Naive thymus-derived CD8-positive, alpha-beta T cell (primary cell): Measurements from ENCODE around the gene DGKH. TPM values are rescaled to one million over a fixed set of nuclear protein-coding genes. Genes with fewer than 3 reads are reported as not detected.
A peak's percentile ranks its signal among the peaks of the same experiment; 100 is the strongest.

Experiments used
- ATAC-seq, 2 donors: fragments of 150-1000 bp; cut with Tn5 transposase in 1 of 2; sonication (Bioruptor Pico), chemical (Tn5 transposase) in 1 of 2; 1 replicate in 1 of 2; 2 replicates in 1 of 2; pipeline ENCODE4 v1.10.0; 2021; ENCODE audit warnings: mild to moderate bottlenecking in 2 of 2, moderate library complexity in 2 of 2
- POLR2A ChIA-PET: fragments of 350-600 bp; sonication (Branson Sonifier 250); formaldehyde crosslinking; loops from one replicate; lab custom pipeline; 2021; ENCODE audit warnings: antibody characterized with exemption; lab: Charles Lee
- DNase-seq, 10 donors: peaks; one replicate each; pipeline versions ENCODE4 v3.0.0 to v3.0.0-alpha.2; 2020 to 2022
- H3K27ac Mint-ChIP-seq, 10 donors: one replicate each; pipeline ENCODE4 v1.8.0; 2020 to 2022; ENCODE audit warnings: mild to moderate bottlenecking in 10 of 10, mixed read lengths in 10 of 10, moderate library complexity in 4 of 10, inconsistent platforms in 1 of 10
- H3K27me3 Mint-ChIP-seq, 5 donors: one replicate each; pipeline ENCODE4 v1.8.0; 2021 to 2022; ENCODE audit warnings: mixed read lengths in 5 of 5
- H3K36me3 Mint-ChIP-seq, 3 donors: one replicate each; pipeline ENCODE4 v1.8.0; 2020 to 2022; ENCODE audit warnings: mixed read lengths in 3 of 3, mild to moderate bottlenecking in 2 of 3, inconsistent platforms in 1 of 3
- H3K4me1 Mint-ChIP-seq, 4 donors: one replicate each; pipeline ENCODE4 v1.8.0; 2021 to 2022; ENCODE audit warnings: mixed read lengths in 4 of 4
- H3K4me3 Mint-ChIP-seq, 10 donors: one replicate each; pipeline ENCODE4 v1.8.0; 2020 to 2022; ENCODE audit warnings: mild to moderate bottlenecking in 10 of 10, mixed read lengths in 10 of 10, moderate library complexity in 6 of 10, inconsistent platforms in 1 of 10
- H3K9me3 Mint-ChIP-seq, 9 donors: one replicate each; pipeline ENCODE4 v1.8.0; 2020 to 2022; ENCODE audit warnings: mixed read lengths in 9 of 9, mild to moderate bottlenecking in 3 of 9, inconsistent platforms in 1 of 9, moderate library complexity in 1 of 9
- polyA plus RNA-seq, 3 donors: library from polyadenylated mRNA; unstranded; fragments of 300-500 nt; fragmentation: Illumina TruSeq; gene quantifications; one replicate each; pipeline ENCODE4 v1.2.3, GENCODE V29; 2021
- total RNA-seq, 8 experiments: library from RNA in 2 of 8; stranded (reverse) in 2 of 8; gene quantifications; one replicate each; pipeline ENCODE4 v1.2.3 and lab custom pipeline; 2021 to 2026

DGKH gene
- total RNA-seq (1 to 10 TPM; 4.2 to 5.2 TPM), polyA plus RNA-seq (1 to 10 TPM; 1.3 to 1.5 (median 1.3) TPM), total RNA-seq (lab: John Stamatoyannopoulos, UW) (16.1 to 82.6 (median 26.9) reads per million in 6 experiments)

DNA sequence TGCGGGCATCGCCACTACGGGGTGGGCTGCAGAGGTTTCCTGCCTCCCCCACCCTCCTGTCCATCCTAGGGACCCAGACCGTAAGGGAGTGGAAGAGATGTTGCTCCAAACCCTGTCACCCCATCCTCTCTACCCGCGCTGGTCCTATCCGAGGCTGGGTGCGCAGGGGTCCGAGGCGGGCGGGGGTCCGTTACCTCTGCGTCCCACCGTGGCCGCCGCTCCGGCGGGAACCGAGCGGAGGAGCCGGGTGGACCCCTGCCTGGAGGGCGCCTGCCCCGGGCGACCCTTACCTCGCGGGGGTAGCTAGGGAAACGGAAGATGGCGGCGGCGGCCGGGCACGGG lies at the start of gene DGKH:
Gene DGKH (plus strand): TSS at position 307 of the 342 bp plus-strand sequence. CDS start 126 bp downstream, outside the sequence.
- POLR2A ChIA-PET: interaction anchor here (0.8 to 1.0 kb wide), 3 partner anchors 8 to 87 kb away, joined by 3 read pairs; partner anchors contain the start of gene VWA8
- Mint-ChIP-seq H3K4me3 (peak within 1 kb of the TSS; percentile 85 to 94 (median 90)), H3K36me3 (no peaks in the 10 kb centered on the region), H3K27me3 (peaks cover 0 to 14% (median 0%) of the 10 kb centered on the region in 5 donors), H3K27ac (peak within 1 kb of the TSS; percentile 45 to 90 (median 80)), H3K9me3 (no peaks in the 10 kb centered on the region), H3K4me1 (peaks cover 4 to 23% (median 16%) of the 10 kb centered on the region in 4 donors)
- ATAC-seq: peak; percentile 35 to 48
- DNase-seq: peak in 1 of 10 donors; percentile 22

DNA sequence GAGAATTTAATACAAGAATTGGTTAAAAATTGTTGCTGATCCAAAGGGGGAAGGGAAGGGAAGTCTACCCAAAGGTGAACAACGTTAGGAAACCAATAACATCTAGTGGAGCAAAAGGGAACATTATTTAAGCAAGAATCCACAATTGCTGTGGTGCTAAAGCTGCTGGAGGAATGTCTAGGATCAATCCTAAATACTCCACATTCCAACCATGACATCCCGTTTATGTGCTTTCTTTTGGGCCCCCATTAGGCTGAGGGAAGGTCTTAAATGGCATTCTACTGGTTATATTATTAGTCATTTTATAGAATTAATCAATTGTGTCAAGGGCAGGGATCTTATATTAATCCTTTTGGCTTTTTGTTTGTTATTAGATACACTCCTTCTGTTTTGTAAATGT lies 47.6 kb upstream of the DGKH start:
- Mint-ChIP-seq H3K9me3 (no peaks in the 10 kb centered on the region), H3K27ac (no peak overlapping the region), H3K4me3 (no peak overlapping the region), H3K27me3 (peaks cover 0 to 2% (median 2%) of the 10 kb centered on the region in 5 donors), H3K36me3 (no peaks in the 10 kb centered on the region), H3K4me1 (no peaks in the 10 kb centered on the region)
- DNase-seq (no peak), ATAC-seq (no peak)
- POLR2A ChIA-PET: no interaction called here

DNA sequence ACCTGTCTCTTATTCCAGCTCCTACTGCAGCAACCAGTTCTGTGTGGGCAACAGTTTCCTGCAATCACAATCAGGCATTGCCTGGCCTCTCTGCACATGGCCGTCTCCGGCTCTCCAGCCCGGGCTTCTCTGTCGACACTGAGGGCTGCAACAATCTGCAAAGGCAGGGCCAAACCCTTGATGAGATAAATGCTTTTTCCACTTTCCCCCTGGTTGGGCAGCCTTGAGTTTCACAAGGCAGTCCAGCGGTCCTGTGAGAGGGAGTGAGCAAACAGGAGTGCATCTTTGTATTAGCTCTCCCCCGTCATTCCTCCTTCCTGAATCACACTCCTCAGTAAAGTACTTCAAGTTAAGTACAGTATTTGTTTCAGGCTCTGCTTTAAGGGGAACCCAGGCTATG lies 46.9 kb upstream of the DGKH start:
- DNase-seq (no peak), ATAC-seq (no peak)
- no peaks in the 10 kb centered on the region for H3K36me3 Mint-ChIP-seq
- no peak overlapping the region for H3K4me3 Mint-ChIP-seq
- H3K27me3 Mint-ChIP-seq: peaks cover 0 to 2% (median 2%) of the 10 kb centered on the region in 5 donors
- POLR2A ChIA-PET: no interaction called here
- H3K27ac Mint-ChIP-seq: no peak overlapping the region
- no peaks in the 10 kb centered on the region for H3K4me1 Mint-ChIP-seq
- no peaks in the 10 kb centered on the region for H3K9me3 Mint-ChIP-seq

DNA sequence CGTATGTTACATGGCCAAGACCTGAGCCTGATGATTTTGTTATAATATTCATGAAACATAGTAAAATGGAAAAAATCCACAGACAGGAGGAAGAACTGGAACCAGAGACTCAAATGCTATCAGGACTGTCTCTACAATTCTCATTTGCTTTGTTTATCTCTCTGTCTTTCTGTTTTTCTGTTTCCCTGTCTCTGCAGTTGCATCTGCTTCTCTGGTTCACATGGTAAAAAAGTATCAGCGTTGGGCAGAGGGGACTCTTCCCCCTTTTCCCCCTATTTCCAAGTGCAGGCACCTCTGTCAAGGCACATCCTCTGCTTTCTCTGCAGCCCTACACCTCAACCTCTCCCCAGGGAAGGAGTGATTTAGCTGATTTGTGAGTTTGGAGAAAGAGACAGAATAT lies 46.4 kb upstream of the DGKH start:
- no peak for ATAC-seq

GRCh38 chr13:42007844-42008243 lies 40.6 kb upstream of the DGKH start:
- POLR2A ChIA-PET: no interaction called here
- H3K36me3 Mint-ChIP-seq: no peaks in the 10 kb centered on the region
- no peak for ATAC-seq

More for the DNA sequence above, 46.4 kb upstream of the DGKH start:
- Mint-ChIP-seq H3K9me3 (no peaks in the 10 kb centered on the region), H3K27me3 (peaks cover 0 to 2% (median 2%) of the 10 kb centered on the region in 5 donors), H3K27ac (no peak overlapping the region), H3K36me3 (no peaks in the 10 kb centered on the region), H3K4me1 (no peaks in the 10 kb centered on the region), H3K4me3 (no peak overlapping the region)
- POLR2A ChIA-PET: no interaction called here
- no peak for DNase-seq

GRCh38 chr13:42009057-42009456 lies 39.4 kb upstream of the DGKH start:
- Mint-ChIP-seq H3K9me3 (no peaks in the 10 kb centered on the region), H3K4me1 (no peaks in the 10 kb centered on the region), H3K4me3 (no peak overlapping the region), H3K27ac (no peak overlapping the region), H3K36me3 (no peaks in the 10 kb centered on the region), H3K27me3 (no peaks in the 10 kb centered on the region)
- POLR2A ChIA-PET: no interaction called here
- DNase-seq (no peak), ATAC-seq (no peak)

More at GRCh38 chr13:42007844-42008243, 40.6 kb upstream of the DGKH start:
- no peak overlapping the region for H3K27ac Mint-ChIP-seq
- no peaks in the 10 kb centered on the region for H3K27me3 Mint-ChIP-seq
- no peak for DNase-seq
- no peaks in the 10 kb centered on the region for H3K4me1 Mint-ChIP-seq
- H3K4me3 Mint-ChIP-seq: no peak overlapping the region
- no peaks in the 10 kb centered on the region for H3K9me3 Mint-ChIP-seq

DNA sequence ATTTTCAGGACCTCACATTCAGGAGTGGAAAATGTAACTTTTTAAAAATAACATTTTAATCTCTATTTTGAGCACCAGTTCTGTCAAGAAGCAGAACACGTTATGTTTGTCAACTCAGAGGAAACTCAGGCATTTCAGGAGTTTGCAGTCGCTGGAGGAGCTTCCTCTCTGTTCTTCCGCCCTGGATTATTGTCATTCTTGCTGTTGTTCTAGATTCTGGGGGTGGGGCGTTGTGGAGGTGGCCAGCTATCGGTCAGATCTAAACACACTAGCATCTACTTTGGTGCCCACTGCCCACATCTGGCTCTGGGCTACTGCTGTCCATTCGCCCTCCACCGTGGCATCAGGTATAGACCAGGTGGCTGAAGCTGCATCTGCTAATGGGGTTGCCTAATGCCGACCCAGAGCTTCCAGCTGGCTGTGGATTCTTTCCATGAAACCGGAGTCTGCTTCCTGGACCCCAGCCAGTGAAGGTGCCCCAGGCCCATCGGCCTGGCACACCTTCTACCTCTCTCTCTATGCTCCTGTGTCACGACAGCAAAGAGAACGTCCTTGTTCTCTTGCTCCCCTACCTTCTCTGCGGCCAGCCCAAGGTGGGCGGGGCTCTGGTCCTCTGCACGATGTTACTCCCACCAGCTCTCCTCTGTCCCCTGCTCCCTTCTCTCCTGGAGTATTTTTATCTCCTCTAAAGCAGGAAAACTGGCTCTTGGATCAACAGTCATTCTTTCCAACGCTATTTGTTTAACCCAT lies 36.7 kb upstream of the DGKH start:
- no peak for ATAC-seq
- no peak overlapping the region for H3K4me3 Mint-ChIP-seq

DNA sequence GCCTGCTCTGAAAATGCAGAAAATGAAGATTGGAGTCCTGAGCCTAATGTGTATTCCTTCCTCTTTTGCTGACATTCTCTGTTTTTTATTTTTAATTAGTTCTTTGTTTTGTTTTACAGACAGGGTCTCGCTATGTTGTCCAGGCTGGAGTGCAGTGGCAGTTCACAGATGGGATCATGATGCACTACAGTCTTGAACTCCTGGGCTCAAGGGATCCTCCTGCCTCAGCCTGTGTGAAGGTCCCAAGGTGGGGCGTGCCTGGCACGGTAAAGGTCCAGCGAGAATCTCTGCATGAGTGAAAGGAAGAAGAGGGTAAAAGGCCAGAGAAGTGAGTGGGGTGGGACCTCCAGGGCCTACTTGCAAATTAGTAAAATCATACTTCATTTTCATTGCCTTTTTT lies 34.3 kb upstream of the DGKH start:
- H3K4me1 Mint-ChIP-seq: no peaks in the 10 kb centered on the region
- H3K27me3 Mint-ChIP-seq: peaks cover 3 to 22% (median 5%) of the 10 kb centered on the region in 5 donors

More for the DNA sequence above, 36.7 kb upstream of the DGKH start:
- no peaks in the 10 kb centered on the region for H3K4me1 Mint-ChIP-seq
- H3K9me3 Mint-ChIP-seq: no peaks in the 10 kb centered on the region
- no peaks in the 10 kb centered on the region for H3K36me3 Mint-ChIP-seq
- DNase-seq: no peak
- POLR2A ChIA-PET: no interaction called here
- peak overlapping the region in 1 of 10 donors; percentile 78 for H3K27ac Mint-ChIP-seq
- peaks cover 0 to 13% (median 4%) of the 10 kb centered on the region in 5 donors for H3K27me3 Mint-ChIP-seq

GRCh38 chr13:42017264-42017663 lies 31.2 kb upstream of the DGKH start:
- Mint-ChIP-seq H3K27ac (no peak overlapping the region), H3K27me3 (peaks cover 3 to 22% (median 5%) of the 10 kb centered on the region in 5 donors), H3K9me3 (no peaks in the 10 kb centered on the region), H3K36me3 (peaks cover 0 to 3% (median 0%) of the 10 kb centered on the region in 3 donors), H3K4me1 (no peaks in the 10 kb centered on the region), H3K4me3 (no peak overlapping the region)
- ATAC-seq: no peak
- DNase-seq: no peak
- POLR2A ChIA-PET: no interaction called here

More for the DNA sequence above, 34.3 kb upstream of the DGKH start:
- POLR2A ChIA-PET: no interaction called here
- Mint-ChIP-seq H3K36me3 (no peaks in the 10 kb centered on the region), H3K4me3 (no peak overlapping the region), H3K27ac (no peak overlapping the region), H3K9me3 (no peaks in the 10 kb centered on the region)
- no peak for DNase-seq
- ATAC-seq: no peak

DNA sequence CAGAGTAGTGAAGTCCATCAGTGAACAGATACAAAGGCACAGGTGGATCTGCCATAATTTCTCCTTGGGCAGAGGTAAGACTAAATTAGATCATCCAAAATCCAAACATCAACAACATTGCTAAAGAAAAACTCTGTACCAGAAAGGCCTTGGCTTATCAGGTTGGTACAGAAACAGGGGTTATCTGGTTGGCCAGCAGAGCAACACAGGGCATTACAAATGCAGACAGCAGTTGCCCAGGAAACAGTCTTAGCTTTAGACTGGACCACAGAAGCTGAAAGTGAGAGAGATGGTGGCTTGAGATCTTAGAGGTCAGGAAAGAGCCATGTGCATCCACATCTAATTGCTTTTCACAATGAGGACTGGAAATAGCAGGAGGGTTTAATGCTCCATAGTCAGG lies 26.6 kb upstream of the DGKH start:
- Mint-ChIP-seq H3K27me3 (peaks cover 0 to 8% (median 4%) of the 10 kb centered on the region in 5 donors), H3K36me3 (peaks cover 0 to 3% (median 0%) of the 10 kb centered on the region in 3 donors), H3K9me3 (no peaks in the 10 kb centered on the region), H3K4me3 (no peak overlapping the region), H3K27ac (no peak overlapping the region), H3K4me1 (no peaks in the 10 kb centered on the region)
- DNase-seq (no peak), ATAC-seq (no peak)
- POLR2A ChIA-PET: no interaction called here

- H3K36me3 Mint-ChIP-seq: peaks cover 0 to 3% (median 0%) of the 10 kb centered on the region in 3 donors
- no peaks in the 10 kb centered on the region for H3K4me1 Mint-ChIP-seq
- H3K4me3 Mint-ChIP-seq: no peak overlapping the region
- no peak overlapping the region for H3K27ac Mint-ChIP-seq
- H3K9me3 Mint-ChIP-seq: no peaks in the 10 kb centered on the region
- no peak for ATAC-seq
- no peak for DNase-seq
- POLR2A ChIA-PET: no interaction called here
- peaks cover 2 to 5% (median 4%) of the 10 kb centered on the region in 5 donors for H3K27me3 Mint-ChIP-seq
Measured at GRCh38 chr13:42022336-42022735, 26.1 kb upstream of the DGKH start.

DNA sequence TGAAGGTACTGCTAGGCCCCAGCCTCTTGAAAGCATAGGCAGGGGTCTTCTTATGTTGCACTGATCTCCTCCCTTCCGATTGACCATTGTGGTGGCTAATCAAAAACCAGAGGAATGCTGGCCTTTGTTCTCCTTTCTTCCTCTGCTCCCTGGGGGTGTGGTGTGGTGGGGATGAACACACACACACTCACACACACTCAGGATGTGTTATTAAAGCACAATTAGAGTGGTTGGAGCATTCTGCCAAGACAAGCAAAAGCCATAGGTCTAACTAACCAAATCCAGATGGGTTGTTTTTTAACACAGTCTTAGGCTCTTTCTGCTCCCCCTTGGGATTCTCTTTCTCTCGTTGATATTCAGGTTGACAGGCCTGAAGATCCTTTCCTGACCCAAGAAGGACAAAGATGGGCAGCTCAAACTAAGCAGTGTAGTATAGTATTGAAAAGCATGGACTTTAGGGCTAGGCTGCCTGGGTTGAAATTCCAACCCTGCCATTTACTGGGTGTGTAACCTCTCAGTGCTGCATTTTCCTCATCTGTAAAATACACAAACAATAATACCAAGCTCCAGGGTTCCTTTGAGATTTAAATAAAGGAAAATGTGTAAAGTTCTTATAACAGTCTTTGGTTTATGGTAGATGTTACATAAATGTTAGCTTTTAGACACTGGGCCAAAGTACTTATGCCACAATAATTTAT lies 25.5 kb upstream of the DGKH start:
- no peaks in the 10 kb centered on the region for H3K9me3 Mint-ChIP-seq
- DNase-seq (no peak), ATAC-seq (no peak)
- H3K27ac Mint-ChIP-seq: no peak overlapping the region
- no peak overlapping the region for H3K4me3 Mint-ChIP-seq
- H3K27me3 Mint-ChIP-seq: peaks cover 0 to 4% (median 3%) of the 10 kb centered on the region in 5 donors
- H3K4me1 Mint-ChIP-seq: no peaks in the 10 kb centered on the region
- peaks cover 0 to 3% (median 0%) of the 10 kb centered on the region in 3 donors for H3K36me3 Mint-ChIP-seq
- POLR2A ChIA-PET: no interaction called here

GRCh38 chr13:42027286-42027685 lies 21.2 kb upstream of the DGKH start:
- ATAC-seq (no peak), DNase-seq (no peak)
- no peaks in the 10 kb centered on the region for H3K4me1 Mint-ChIP-seq
- no peak overlapping the region for H3K4me3 Mint-ChIP-seq
- no peaks in the 10 kb centered on the region for H3K36me3 Mint-ChIP-seq
- POLR2A ChIA-PET: no interaction called here
- no peak overlapping the region for H3K27ac Mint-ChIP-seq
- peaks cover 4 to 14% (median 9%) of the 10 kb centered on the region in 5 donors for H3K27me3 Mint-ChIP-seq
- no peaks in the 10 kb centered on the region for H3K9me3 Mint-ChIP-seq
